SK-MEL-5 (cell line): ENCODE data around the gene RNF114. TPM values are rescaled to one million over a fixed set of nuclear protein-coding genes. Genes with fewer than 3 reads are reported as not detected.

Experiments
- DNase-seq: peaks from one replicate; pipeline ENCODE4 v3.0.0-alpha.2; 2016; ENCODE audit warnings: low read depth, low spot score
- in situ Hi-C: cut with HindIII; loops from 2 replicates; pipeline ENCODE4 v1.10.0; 2016; ENCODE audit warnings: low sequenced_read_pairs, high pct_unique_total_duplicates, low pct_unique_long_range_greater_than_20kb
- total RNA-seq: library from RNA; depleted of rRNA; stranded (reverse); fragments of >200 nt; shearing (Covaris generic); gene quantifications from 2 replicates; pipeline ENCODE4 v1.2.3, GENCODE V29; 2014

Gene RNF114
- total RNA-seq, 1 experiment from 2014 or later = 90.6 TPM

- DNase-seq = no peak
- in situ Hi-C loops = no loop called here
These were observed 36.4 kb upstream of the RNF114 start for GRCh38 chr20:49899541-49900383.

- no peak for DNase-seq
- in situ Hi-C loops = no loop called here
These were observed 34.6 kb upstream of the RNF114 start for GRCh38 chr20:49901588-49901987.

GRCh38 chr20:49904440-49905214, 31.6 kb upstream of the RNF114 start:
- DNase-seq = no peak
- in situ Hi-C loops = no loop called here

GRCh38 chr20:49905415-49906091, 30.6 kb upstream of the RNF114 start:
- in situ Hi-C loops = no loop called here

GRCh38 chr20:49906101-49906604, 30.0 kb upstream of the RNF114 start:
- peak; percentile 31 for DNase-seq
- in situ Hi-C loops = no loop called here

More at GRCh38 chr20:49905415-49906091, 30.6 kb upstream of the RNF114 start:
- no peak for DNase-seq

GRCh38 chr20:49906615-49907154, 29.5 kb upstream of the RNF114 start:
- in situ Hi-C loops = no loop called here
- no peak for DNase-seq

GRCh38 chr20:49907405-49908257, 28.6 kb upstream of the RNF114 start:
- DNase-seq = no peak

GRCh38 chr20:49908258-49908565, 28.0 kb upstream of the RNF114 start:
- in situ Hi-C loops = no loop called here
- DNase-seq = no peak

More at GRCh38 chr20:49907405-49908257, 28.6 kb upstream of the RNF114 start:
- in situ Hi-C loops = no loop called here

GRCh38 chr20:49909499-49910339, 26.5 kb upstream of the RNF114 start:
- in situ Hi-C loops = no loop called here
- peak; percentile 50 for DNase-seq

- in situ Hi-C loops = no loop called here
- DNase-seq = no peak
These were observed 25.9 kb upstream of the RNF114 start for GRCh38 chr20:49910340-49910706.

- DNase-seq = peak; percentile 35
- in situ Hi-C loops = no loop called here
These were observed 22.7 kb upstream of the RNF114 start for GRCh38 chr20:49913399-49914047.

- in situ Hi-C loops = no loop called here
- no peak for DNase-seq
These were observed 21.7 kb upstream of the RNF114 start for GRCh38 chr20:49914310-49915117.

- no peak for DNase-seq
- in situ Hi-C loops = no loop called here
These were observed 21.1 kb upstream of the RNF114 start for GRCh38 chr20:49915118-49915379.

GRCh38 chr20:49915380-49916145, 20.6 kb upstream of the RNF114 start, which contains the start of gene SPATA2:
TSS of gene SPATA2 (minus strand) at chr20:49915529. CDS start at chr20:49908490, 7,039 bp downstream.
- DNase-seq = peak; percentile 98
- in situ Hi-C loops = no loop called here
